CD14-positive monocyte (primary cell): Measurements from ENCODE around the gene PBX4. TPM values are rescaled to one million over a fixed set of nuclear protein-coding genes. Genes with fewer than 3 reads are reported as not detected.

Experiments used
- DNase-seq, 3 donors: peaks; one replicate each; pipeline ENCODE4 v3.0.0-alpha.2; 2011 to 2022
- H2AFZ ChIP-seq: 2 replicates; pipeline ENCODE4 v1.6.0; 2012; ENCODE audit warnings: mild to moderate bottlenecking, low read depth, low read length, inconsistent platforms; ENCODE audit not compliant: insufficient read depth, poor library complexity, severe bottlenecking
- H3K27ac ChIP-seq, 2 donors: 1 replicate in 1 of 2; 2 replicates in 1 of 2; pipeline ENCODE4 v1.5.1; 2012 to 2013; ENCODE audit warnings: low read length in 2 of 2, control low read depth in 1 of 2, inconsistent platforms in 1 of 2, low read depth in 1 of 2, mild to moderate bottlenecking in 1 of 2
- H3K27me3 ChIP-seq, 2 donors: one replicate each; pipeline versions ENCODE4 v1.6.0 to v1.6.1; 2011 to 2013; ENCODE audit warnings: low read length in 2 of 2; ENCODE audit not compliant: control insufficient read depth in 2 of 2, insufficient read depth in 2 of 2
- H3K36me3 ChIP-seq, 2 donors: replicated peaks in 1 of 2; 1 replicate in 1 of 2; 2 replicates in 1 of 2; pipeline versions ENCODE4 v1.5.1 to v1.6.1; 2012 to 2013; ENCODE audit warnings: low read length in 2 of 2, control low read depth in 1 of 2, inconsistent platforms in 1 of 2, mild to moderate bottlenecking in 1 of 2; ENCODE audit not compliant: insufficient read depth in 2 of 2, control insufficient read depth in 1 of 2
- H3K4me1 ChIP-seq, 2 donors: 1 replicate in 1 of 2; 2 replicates in 1 of 2; pipeline versions ENCODE4 v1.5.1 to v1.6.1; 2012 to 2013; ENCODE audit warnings: low read length in 2 of 2, control low read depth in 1 of 2, inconsistent platforms in 1 of 2, mild to moderate bottlenecking in 1 of 2, moderate library complexity in 1 of 2; ENCODE audit not compliant: insufficient read depth in 2 of 2, control insufficient read depth in 1 of 2
- H3K4me2 ChIP-seq: replicated peaks from 2 replicates; pipeline ENCODE3; 2012; ENCODE audit warnings: low read length, moderate library complexity, mild to moderate bottlenecking; ENCODE audit not compliant: poor library complexity, severe bottlenecking; ENCODE audit errors: extremely low read depth
- H3K4me3 ChIP-seq, 3 experiments: fragments of 200-600 bp in 1 of 3; sonication (generic) in 1 of 3; replicated peaks in 1 of 3; 1 replicate in 2 of 3; 2 replicates in 1 of 3; pipeline ENCODE4 v1.5.1; 2011 to 2013; ENCODE audit warnings: low read length in 3 of 3, mild to moderate bottlenecking in 3 of 3, control low read depth in 2 of 3, low read depth in 2 of 3, inconsistent platforms in 1 of 3, moderate library complexity in 1 of 3
- H3K79me2 ChIP-seq: 2 replicates; pipeline ENCODE4 v1.6.0; 2012; ENCODE audit warnings: mild to moderate bottlenecking, control low read depth, inconsistent platforms, low read length, moderate library complexity; ENCODE audit not compliant: insufficient read depth
- H3K9ac ChIP-seq: 2 replicates; pipeline ENCODE4 v1.6.0; 2017; ENCODE audit warnings: low read length, mild to moderate bottlenecking; ENCODE audit not compliant: insufficient read depth, poor library complexity, severe bottlenecking
- H3K9me3 ChIP-seq, 2 donors: replicated peaks in 1 of 2; 1 replicate in 1 of 2; 2 replicates in 1 of 2; pipeline versions ENCODE4 v1.5.1 to v1.6.1; 2012 to 2013; ENCODE audit warnings: low read length in 2 of 2, control low read depth in 1 of 2; ENCODE audit not compliant: control insufficient read depth in 1 of 2, insufficient read depth in 1 of 2
- H4K20me1 ChIP-seq: 2 replicates; pipeline ENCODE4 v1.6.0; 2012; ENCODE audit warnings: mild to moderate bottlenecking, low read length, control low read depth, moderate library complexity; ENCODE audit not compliant: insufficient read depth
- H3K27ac Mint-ChIP-seq, 7 donors: one replicate each; pipeline ENCODE4 v1.8.0; 2020; ENCODE audit warnings: mild to moderate bottlenecking in 7 of 7, mixed read lengths in 7 of 7, moderate library complexity in 6 of 7, inconsistent platforms in 2 of 7
- H3K27me3 Mint-ChIP-seq, 3 donors: one replicate each; pipeline ENCODE4 v1.8.0; 2021 to 2022; ENCODE audit warnings: low read depth in 3 of 3, mild to moderate bottlenecking in 3 of 3, mixed read lengths in 3 of 3, moderate library complexity in 3 of 3, inconsistent platforms in 1 of 3
- H3K36me3 Mint-ChIP-seq, 2 donors: one replicate each; pipeline ENCODE4 v1.8.0; 2020; ENCODE audit warnings: mixed read lengths in 2 of 2, inconsistent platforms in 1 of 2, mild to moderate bottlenecking in 1 of 2
- H3K4me1 Mint-ChIP-seq: one replicate; pipeline ENCODE4 v1.8.0; 2020; ENCODE audit warnings: mild to moderate bottlenecking, mixed read lengths
- H3K4me3 Mint-ChIP-seq, 2 donors: one replicate each; pipeline ENCODE4 v1.8.0; 2020; ENCODE audit warnings: mild to moderate bottlenecking in 2 of 2, mixed read lengths in 2 of 2, moderate library complexity in 1 of 2
- H3K9me3 Mint-ChIP-seq, 7 donors: one replicate each; pipeline ENCODE4 v1.8.0; 2020 to 2022; ENCODE audit warnings: mixed read lengths in 7 of 7, mild to moderate bottlenecking in 6 of 7, moderate library complexity in 6 of 7, inconsistent platforms in 2 of 7
- CTCF ChIP-seq: fragments of 200-600 bp; IDR thresholded peaks from one replicate; pipeline ENCODE4 v1.8.0; 2022; ENCODE audit warnings: antibody characterized with exemption, mild to moderate bottlenecking
- WGBS: methylation state at CpG from one replicate; pipeline ENCODE4 v1.1.5; 2013; ENCODE audit warnings: missing lambda C conversion rate; ENCODE audit not compliant: insufficient coverage; 5-methylcytosine and 5-hydroxymethylcytosine counted together
- intact Hi-C, 2 donors: fragments of 100-400 bp; cut with micrococcal nuclease; formaldehyde crosslinking; loops; one replicate each; pipeline versions ENCODE4 v1.15.0 to v1.15.1; 2023
- polyA plus RNA-seq, 3 donors: library from polyadenylated mRNA; depleted of rRNA in 1 of 3; unstranded in 2 of 3; stranded (reverse) in 1 of 3; fragments of 300-500 nt in 2 of 3; fragments of >200 nt in 1 of 3; fragmentation: Illumina TruSeq in 2 of 3; gene quantifications; 1 replicate in 2 of 3; 2 replicates in 1 of 3; pipeline ENCODE4 v1.2.3, GENCODE V29; 2012 to 2021

PBX4 gene
- polyA plus RNA-seq, 3 donors = 2.4 TPM; not detected in 2

DNA sequence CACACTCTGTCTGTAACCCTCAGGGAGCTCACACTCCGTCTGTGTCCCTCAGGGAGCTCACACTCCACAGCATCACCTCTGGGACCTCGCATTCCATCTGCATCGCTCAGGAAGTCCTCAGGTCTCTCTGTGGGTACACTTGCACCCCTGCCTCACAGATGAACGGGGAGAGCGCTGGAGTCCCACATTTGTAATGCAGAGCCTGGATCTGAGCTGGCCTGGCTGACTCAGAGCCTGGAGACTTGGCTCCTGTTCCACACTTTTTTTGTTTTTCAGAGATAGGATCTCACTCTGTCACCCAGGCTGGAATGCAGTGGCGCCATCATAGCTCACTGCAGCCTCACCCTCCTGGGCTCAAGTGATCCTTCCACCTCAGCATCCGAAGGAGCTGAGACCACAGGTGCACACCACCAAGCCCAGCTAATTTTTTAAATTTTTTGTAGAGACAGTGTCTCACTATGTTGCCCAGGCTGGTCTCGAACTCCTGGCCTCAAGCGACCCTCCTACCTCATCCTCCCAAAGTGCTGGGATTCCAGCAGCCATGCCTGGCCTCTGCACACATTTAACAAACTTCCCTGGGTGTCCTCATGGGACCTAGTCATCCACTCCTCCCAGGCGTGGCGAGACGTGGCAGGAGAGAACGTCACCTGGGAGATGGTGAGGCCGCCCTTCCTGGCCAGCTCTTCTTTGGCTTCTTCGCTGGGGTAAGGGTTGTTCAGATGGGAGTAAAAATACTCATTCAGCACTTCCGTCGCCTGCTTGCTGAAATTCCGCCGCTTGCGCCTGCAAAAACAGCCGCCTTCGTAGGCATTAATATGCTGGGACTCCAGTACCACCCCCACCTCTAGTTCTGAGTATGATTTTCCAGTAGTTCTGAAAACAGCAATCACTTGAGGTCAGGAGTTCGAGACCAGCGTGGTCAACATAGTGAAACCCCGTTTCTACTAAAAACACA is 49.4 kb downstream of the PBX4 start:
- Histone ChIP-seq H3K9ac (no peak overlapping the region), H3K4me3 (no peak overlapping the region), H3K79me2 (no peaks in the 10 kb centered on the region), H3K4me2 (no peak overlapping the region), H3K36me3 (no peaks in the 10 kb centered on the region), H2AFZ (no peak overlapping the region), H3K27ac (no peak overlapping the region), H4K20me1 (no peaks in the 10 kb centered on the region), H3K9me3 (no peaks in the 10 kb centered on the region), H3K27me3 (no peaks in the 10 kb centered on the region), H3K4me1 (no peaks in the 10 kb centered on the region)
- 98% methylated on average over 7 of the region's 25 CpGs for WGBS
- H3K27ac Mint-ChIP-seq = no peak overlapping the region
- H3K4me3 Mint-ChIP-seq = no peak overlapping the region
- no peak for DNase-seq
- peaks cover 0 to 5% (median 2%) of the 10 kb centered on the region in 3 donors for H3K27me3 Mint-ChIP-seq
- TF ChIP-seq CTCF = no peak
- H3K4me1 Mint-ChIP-seq = no peaks in the 10 kb centered on the region
- H3K9me3 Mint-ChIP-seq = peaks cover 0 to 3% (median 0%) of the 10 kb centered on the region in 7 donors
- no peaks in the 10 kb centered on the region for H3K36me3 Mint-ChIP-seq
- intact Hi-C loops = no loop called here

GRCh38 chr19:19567391-19567790 is 51.1 kb downstream of the PBX4 start:
- Histone ChIP-seq H3K4me2 (no peak overlapping the region), H4K20me1 (no peaks in the 10 kb centered on the region), H3K27me3 (no peaks in the 10 kb centered on the region), H3K27ac (no peak overlapping the region), H3K4me3 (no peak overlapping the region), H3K79me2 (no peaks in the 10 kb centered on the region), H2AFZ (no peak overlapping the region), H3K4me1 (no peaks in the 10 kb centered on the region), H3K9me3 (no peaks in the 10 kb centered on the region), H3K9ac (no peak overlapping the region), H3K36me3 (no peaks in the 10 kb centered on the region)
- DNase-seq = no peak
- H3K4me3 Mint-ChIP-seq = no peak overlapping the region
- no peaks in the 10 kb centered on the region for H3K36me3 Mint-ChIP-seq
- H3K4me1 Mint-ChIP-seq = no peaks in the 10 kb centered on the region
- peaks cover 0 to 3% (median 0%) of the 10 kb centered on the region in 7 donors for H3K9me3 Mint-ChIP-seq
- no peak overlapping the region for H3K27ac Mint-ChIP-seq
- H3K27me3 Mint-ChIP-seq = peaks cover 0 to 6% (median 0%) of the 10 kb centered on the region in 3 donors
- WGBS = 96% methylated on average over 3 of the region's 3 CpGs
- intact Hi-C loops = no loop called here
- TF ChIP-seq CTCF = no peak
